ENCODE results near the gene ARMC7. TPM values are rescaled to one million over a fixed set of nuclear protein-coding genes. Genes with fewer than 3 reads are reported as not detected.
"Not testable (repeated sequence)": the region's sequence is repeated elsewhere in the genome, so short reads cannot be mapped to it uniquely, and the experiment has no call there.

The ARMC7 gene
- total RNA-seq, 2 donors from 2014 or later, result 6.7 to 7.9 TPM

GRCh38 chr17:75125984-75126383 lies 16.2 kb downstream of the ARMC7 start:
- no peak for DNase-seq
- WGBS, 2 donors, result 67 to 70% methylated on average over 3 of the region's 3 CpGs
- H3K4me3 ChIP-seq, result no peak overlapping the region
- H3K27me3 ChIP-seq, result no peaks in the 10 kb centered on the region
- H3K27ac ChIP-seq, result no peak overlapping the region
- no peaks in the 10 kb centered on the region for H3K36me3 ChIP-seq (replicated peaks in 1 of 2; ENCODE audit: insufficient read depth in 1 of 2, low read depth in 2 of 2)
- intact Hi-C loops (cut with DNase I), result no loop called here
- TF ChIP-seq CTCF (IDR thresholded peaks at IDR 0.05) (no peak), POLR2A (IDR thresholded peaks at IDR 0.05) (no peak)
- H3K9me3 ChIP-seq, result no peaks in the 10 kb centered on the region
- H3K4me1 ChIP-seq, result peaks cover 19% of the 10 kb centered on the region
- no peak for ATAC-seq

GRCh38 chr17:75126954-75127353 lies 17.2 kb downstream of the ARMC7 start:
- H3K27ac ChIP-seq, result no peak overlapping the region
- intact Hi-C loops (cut with DNase I), result no loop called here
- TF ChIP-seq POLR2A (IDR thresholded peaks at IDR 0.05) (no peak), CTCF (IDR thresholded peaks at IDR 0.05) (no peak)

GRCh38 chr17:75127936-75128335 lies 18.2 kb downstream of the ARMC7 start:
- H3K9me3 ChIP-seq; ATAC-seq; H3K27ac ChIP-seq; intact Hi-C loops (cut with DNase I); DNase-seq; H3K36me3 ChIP-seq (replicated peaks in 1 of 2; ENCODE audit: insufficient read depth in 1 of 2, low read depth in 2 of 2); H3K4me3 ChIP-seq; H3K27me3 ChIP-seq: not testable (repeated sequence)
- WGBS, 2 donors, result 84 to 88% methylated on average over 5 of the region's 5 CpGs
- peaks cover 28% of the 10 kb centered on the region for H3K4me1 ChIP-seq

More at GRCh38 chr17:75126954-75127353, 17.2 kb downstream of the ARMC7 start:
- Histone ChIP-seq H3K4me1 (peaks cover 23% of the 10 kb centered on the region), H3K4me3 (no peak overlapping the region), H3K36me3 (replicated peaks in 1 of 2; ENCODE audit: insufficient read depth in 1 of 2, low read depth in 2 of 2) (no peaks in the 10 kb centered on the region), H3K27me3 (no peaks in the 10 kb centered on the region), H3K9me3 (no peaks in the 10 kb centered on the region)
- WGBS, 2 donors, result 87 to 96% methylated on average over 8 of the region's 8 CpGs
- no peak for ATAC-seq
- no peak for DNase-seq

GRCh38 chr17:75128694-75129505 lies 19.1 kb downstream of the ARMC7 start:
- Histone ChIP-seq H3K4me1 (peaks cover 26% of the 10 kb centered on the region), H3K27ac (no peak overlapping the region), H3K9me3 (no peaks in the 10 kb centered on the region), H3K4me3 (no peak overlapping the region), H3K27me3 (no peaks in the 10 kb centered on the region), H3K36me3 (replicated peaks in 1 of 2; ENCODE audit: insufficient read depth in 1 of 2, low read depth in 2 of 2) (no peaks in the 10 kb centered on the region)
- 88 to 93% methylated on average over 5 to 29 of the region's 33 CpGs for WGBS, 2 donors
- TF ChIP-seq CTCF (IDR thresholded peaks at IDR 0.05) (no peak), POLR2A (IDR thresholded peaks at IDR 0.05) (no peak)
- intact Hi-C loops (cut with DNase I), result no loop called here
- ATAC-seq (no peak), DNase-seq (no peak)

GRCh38 chr17:75129576-75129975 lies 19.8 kb downstream of the ARMC7 start:
- H3K27ac ChIP-seq, result no peak overlapping the region
- no peak overlapping the region for H3K4me3 ChIP-seq
- TF ChIP-seq CTCF (IDR thresholded peaks at IDR 0.05) (no peak), POLR2A (IDR thresholded peaks at IDR 0.05) (no peak)
- ATAC-seq, result no peak
- intact Hi-C loops (cut with DNase I), result no loop called here
- H3K36me3 ChIP-seq (replicated peaks in 1 of 2; ENCODE audit: insufficient read depth in 1 of 2, low read depth in 2 of 2), result no peaks in the 10 kb centered on the region
- peaks cover 19% of the 10 kb centered on the region for H3K4me1 ChIP-seq
- no peak for DNase-seq
- 84 to 89% methylated on average over 5 to 9 of the region's 9 CpGs for WGBS, 2 donors
- no peaks in the 10 kb centered on the region for H3K9me3 ChIP-seq
- no peaks in the 10 kb centered on the region for H3K27me3 ChIP-seq

Data from body of pancreas (tissue), 4 donors.